Measurements from ENCODE around the gene CD83.
A peak's percentile ranks its signal among the peaks of the same experiment; 100 is the strongest.
"Not testable (repeated sequence)": the region's sequence is repeated elsewhere in the genome, so short reads cannot be mapped to it uniquely, and the experiment has no call there.

The CD83 gene, protein sequence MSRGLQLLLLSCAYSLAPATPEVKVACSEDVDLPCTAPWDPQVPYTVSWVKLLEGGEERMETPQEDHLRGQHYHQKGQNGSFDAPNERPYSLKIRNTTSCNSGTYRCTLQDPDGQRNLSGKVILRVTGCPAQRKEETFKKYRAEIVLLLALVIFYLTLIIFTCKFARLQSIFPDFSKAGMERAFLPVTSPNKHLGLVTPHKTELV

DNA sequence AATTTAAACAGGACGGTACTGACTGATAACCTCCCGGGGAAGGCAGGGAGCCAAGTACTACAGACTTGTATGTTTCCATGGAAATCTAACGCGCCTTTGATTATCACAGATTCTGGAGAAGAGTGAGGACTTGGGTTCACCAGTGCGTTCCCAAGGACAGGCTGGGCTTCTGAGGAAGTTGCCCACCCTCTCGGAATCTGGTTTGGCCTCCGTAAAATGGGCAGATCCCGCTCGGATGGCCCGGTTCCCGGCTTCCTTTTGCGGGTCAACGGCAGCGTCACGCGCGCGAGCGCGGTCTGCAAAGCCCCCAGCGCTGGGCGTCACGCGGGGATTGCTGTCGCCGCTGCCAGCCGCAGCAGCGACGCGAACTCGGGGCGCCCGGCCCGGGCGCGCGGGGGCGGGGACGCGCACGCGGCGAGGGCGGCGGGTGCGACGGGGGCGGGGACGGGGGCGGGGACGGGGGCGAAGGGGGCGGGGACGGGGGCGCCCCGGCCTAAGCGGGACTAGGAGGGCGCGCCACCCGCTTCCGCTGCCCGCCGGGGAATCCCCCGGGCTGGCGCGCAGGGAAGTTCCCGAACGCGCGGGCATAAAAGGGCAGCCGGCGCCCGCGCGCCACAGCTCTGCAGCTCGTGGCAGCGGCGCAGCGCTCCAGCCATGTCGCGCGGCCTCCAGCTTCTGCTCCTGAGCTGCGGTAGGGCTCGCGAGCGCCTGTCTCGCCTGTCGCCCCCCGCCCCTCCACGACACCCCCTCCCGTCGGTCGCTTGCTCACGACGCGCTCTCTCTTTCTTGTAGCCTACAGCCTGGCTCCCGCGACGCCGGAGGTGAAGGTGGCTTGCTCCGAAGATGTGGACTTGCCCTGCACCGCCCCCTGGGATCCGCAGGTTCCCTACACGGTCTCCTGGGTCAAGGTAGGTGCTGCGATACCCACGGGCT lies at the start of gene CD83:
Gene CD83 (plus strand): TSS at position 615 of the 933 bp plus-strand sequence. CDS start 40 bp downstream, at position 655.
- peak; percentile 71 for DNase-seq (ENCODE audit: low spot score)

GRCh38 chr6:14068133-14068532 lies 49.4 kb upstream of the CD83 start:
- no peak for DNase-seq (ENCODE audit: low spot score)

DNA sequence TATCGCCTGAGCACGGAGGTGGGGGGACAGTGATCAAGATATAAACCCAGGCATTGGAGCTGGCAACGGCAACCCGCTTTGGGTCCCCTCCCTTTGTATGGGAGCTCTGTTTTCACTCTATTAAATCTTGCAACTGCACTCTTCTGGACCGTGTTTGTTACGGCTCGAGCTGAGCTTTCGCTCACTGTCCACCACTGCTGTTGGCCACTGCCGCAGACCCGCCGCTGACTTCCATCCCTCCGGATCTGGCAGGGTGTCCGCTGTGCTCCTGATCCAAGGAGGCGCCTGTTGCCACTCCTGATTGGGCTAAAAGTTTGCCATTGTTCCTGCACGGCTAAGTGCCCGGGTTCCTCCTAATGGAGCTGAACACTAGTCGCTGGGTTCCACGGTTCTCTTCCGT lies 48.9 kb upstream of the CD83 start:
- no peak for DNase-seq (ENCODE audit: low spot score)

DNA sequence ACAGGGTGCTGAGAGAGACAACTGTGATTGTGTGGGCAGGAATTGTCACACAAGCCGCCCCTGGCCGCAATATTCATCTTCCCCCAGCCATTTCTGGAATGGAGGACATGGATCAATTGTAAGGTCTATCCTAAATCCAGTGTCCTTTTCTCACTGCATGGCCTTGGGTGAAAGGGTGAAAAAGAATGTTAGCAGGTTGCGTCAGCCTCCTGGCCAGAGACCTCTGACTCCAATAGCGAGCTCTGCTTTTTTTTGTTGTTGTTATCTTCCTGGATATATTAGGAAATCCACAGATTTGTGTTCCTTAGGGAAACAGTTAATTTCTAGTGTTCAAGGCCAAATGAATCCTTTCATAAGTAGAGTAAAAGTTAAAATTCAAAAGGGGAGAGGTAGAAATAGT lies 47.1 kb upstream of the CD83 start:
- no peak for DNase-seq (ENCODE audit: low spot score)

- no peak for DNase-seq (ENCODE audit: low spot score)
Measured at GRCh38 chr6:14072084-14072483, 45.5 kb upstream of the CD83 start.

GRCh38 chr6:14073561-14074354 lies 43.8 kb upstream of the CD83 start:
- DNase-seq (ENCODE audit: low spot score) = not testable (repeated sequence)

DNA sequence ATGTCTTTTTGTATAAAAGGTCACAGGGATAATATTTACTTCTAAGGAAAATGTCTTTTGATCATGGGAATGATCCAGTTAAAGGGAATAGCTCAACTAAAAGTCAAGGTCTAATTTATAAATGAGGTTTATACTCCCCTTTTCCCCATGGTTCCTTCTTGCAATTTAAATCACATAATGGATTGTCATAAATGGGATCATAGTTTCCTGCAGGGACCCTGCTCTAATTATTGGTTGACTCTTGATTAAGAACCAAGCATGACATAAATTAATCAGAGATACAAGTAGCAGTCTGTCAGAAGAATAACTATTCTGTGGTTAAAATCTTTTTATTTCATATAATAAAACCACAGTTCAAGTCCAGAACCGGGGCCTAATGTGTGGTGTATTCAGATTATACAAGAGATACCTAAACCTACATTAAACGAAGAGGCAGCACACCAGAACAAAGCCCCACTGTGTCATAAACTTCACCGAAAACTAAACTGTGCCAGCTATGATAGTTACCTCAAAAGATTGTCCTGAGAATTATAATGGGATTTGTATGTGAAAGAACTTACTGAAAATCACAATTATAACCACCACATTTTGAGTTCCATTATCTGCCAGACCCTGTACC lies 43.0 kb upstream of the CD83 start:
- no peak for DNase-seq (ENCODE audit: low spot score)

DNA sequence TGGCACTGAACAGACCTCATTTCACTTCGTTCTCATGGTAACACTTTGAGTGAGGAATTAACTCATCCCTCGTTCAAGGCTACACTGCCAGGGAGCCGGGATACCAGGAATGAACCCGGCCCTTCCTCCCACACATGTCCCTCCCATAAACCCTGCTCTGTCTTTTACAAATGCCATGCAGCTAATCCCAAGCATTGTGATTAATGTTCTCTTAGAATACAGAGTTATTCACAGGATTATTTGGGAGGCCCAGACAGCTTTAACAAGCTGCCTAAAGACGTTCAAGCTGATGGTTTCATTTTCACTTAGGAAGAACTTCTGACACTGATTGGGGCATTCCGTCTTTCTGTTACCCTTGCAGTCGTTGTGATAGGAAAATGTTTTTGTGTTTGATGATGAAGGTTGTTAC lies 42.5 kb upstream of the CD83 start:
- DNase-seq (ENCODE audit: low spot score) = peak; percentile 21

DNA sequence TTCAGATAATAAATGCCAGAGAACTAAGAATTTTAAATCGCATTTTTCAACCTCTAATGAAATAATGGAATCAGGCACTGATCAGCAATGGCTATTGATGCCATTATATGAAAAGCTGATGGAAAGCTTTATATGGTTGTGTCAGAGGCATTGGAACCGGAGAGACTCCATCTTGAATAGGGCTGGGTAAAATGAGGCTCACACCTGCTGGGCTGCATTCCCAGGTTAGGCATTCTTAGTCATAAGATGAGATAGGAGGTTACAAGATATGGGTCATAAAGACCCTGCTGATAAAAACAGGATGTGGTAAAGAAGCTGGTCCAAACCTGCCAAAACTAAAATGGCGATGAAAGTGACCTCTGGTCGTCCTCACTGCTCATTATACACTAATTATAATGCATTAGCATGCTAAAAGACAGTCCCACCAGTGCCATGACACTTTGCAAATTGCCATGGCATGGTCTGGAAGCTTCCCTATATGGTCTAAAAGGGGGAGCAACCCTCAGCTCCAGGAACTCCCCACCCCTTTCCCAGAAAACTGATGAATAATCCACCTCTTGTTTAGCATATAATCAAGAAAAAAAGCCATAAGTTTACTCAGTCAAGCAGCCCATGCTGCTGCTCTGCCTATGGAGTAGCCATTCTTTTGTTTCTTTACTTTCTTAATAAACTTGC lies 40.2 kb upstream of the CD83 start:
- no peak for DNase-seq (ENCODE audit: low spot score)

DNA sequence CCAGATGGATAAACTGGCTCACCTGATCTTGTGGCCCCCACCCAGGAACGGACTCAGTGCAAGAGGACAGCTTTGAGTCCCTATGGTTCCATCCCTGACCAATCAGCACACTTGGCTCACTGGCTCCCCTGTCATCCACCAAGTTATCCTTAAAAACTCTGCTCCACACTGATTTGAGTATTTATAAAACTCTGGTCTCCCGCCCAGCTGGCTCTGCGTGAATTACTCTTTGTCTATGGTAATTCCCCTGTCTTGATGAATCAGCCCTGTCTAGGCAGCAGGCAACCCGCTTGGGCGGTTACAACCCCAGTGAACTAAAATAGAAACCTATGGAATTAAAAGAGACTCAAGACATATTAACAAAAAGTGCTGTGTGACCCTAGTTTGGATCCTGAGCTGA lies 38.1 kb upstream of the CD83 start:
- DNase-seq (ENCODE audit: low spot score) = no peak

GRCh38 chr6:14079971-14080370 lies 37.6 kb upstream of the CD83 start:
- DNase-seq (ENCODE audit: low spot score) = no peak

- no peak for DNase-seq (ENCODE audit: low spot score)
Measured at GRCh38 chr6:14081126-14081525, 36.4 kb upstream of the CD83 start.

GRCh38 chr6:14082771-14083170 lies 34.8 kb upstream of the CD83 start:
- no peak for DNase-seq (ENCODE audit: low spot score)

DNA sequence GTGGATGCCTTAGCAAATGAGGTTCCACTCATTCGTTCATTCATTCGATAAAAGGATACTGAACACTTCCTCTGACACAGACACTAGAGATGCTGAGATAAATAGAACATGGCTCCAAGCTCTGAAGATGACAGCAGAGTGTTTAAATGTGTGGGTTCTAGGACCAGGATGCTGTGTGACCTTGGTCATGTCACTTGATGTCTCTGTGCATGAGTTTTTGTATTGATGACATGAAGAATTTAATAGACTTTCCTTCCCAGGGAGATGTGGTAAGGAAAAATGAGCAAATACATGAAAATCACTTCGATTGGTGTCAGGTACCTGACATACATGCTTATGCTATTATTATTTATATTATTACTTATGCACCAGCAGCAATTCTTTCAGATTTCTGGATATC lies 34.3 kb upstream of the CD83 start:
- no peak for DNase-seq (ENCODE audit: low spot score)

DNA sequence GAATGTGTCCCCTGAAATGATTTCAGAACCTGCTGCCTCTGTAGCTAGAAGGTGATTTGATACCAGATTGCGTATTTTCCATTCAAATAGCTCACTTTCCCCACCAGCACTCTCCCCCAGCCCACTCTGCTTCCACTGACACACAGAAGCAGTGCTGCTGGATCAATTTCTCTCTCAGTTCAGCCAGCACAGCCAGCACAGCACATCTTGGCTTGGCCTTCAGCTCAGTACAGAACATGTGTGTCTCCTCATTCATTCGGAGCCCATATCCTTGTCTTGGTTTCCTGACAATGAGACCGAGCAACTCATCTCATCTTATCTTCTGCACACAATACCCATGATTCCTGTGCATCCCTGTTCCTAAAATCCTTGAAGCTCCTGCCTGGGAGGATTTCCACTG lies 33.8 kb upstream of the CD83 start:
- DNase-seq (ENCODE audit: low spot score) = no peak

DNA sequence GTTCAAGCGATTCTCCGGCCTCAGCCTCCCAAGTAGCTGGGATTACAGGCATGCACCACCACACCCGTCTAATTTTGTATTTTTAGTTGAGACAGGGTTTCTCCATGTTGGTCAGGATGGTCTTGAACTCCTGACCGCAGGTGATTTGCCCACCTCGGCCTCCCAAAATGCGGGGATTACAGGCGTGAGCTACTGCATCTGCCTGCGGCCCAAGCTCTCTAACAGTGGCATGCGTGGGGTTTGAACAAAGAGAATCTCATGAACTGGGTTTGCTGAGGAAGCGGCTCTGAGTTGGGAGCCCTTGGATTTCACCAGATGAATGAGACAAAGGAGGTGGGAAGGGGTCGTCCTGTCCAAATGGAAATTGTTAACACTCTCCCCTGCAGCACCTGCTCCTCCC lies 33.2 kb upstream of the CD83 start:
- no peak for DNase-seq (ENCODE audit: low spot score)

DNA sequence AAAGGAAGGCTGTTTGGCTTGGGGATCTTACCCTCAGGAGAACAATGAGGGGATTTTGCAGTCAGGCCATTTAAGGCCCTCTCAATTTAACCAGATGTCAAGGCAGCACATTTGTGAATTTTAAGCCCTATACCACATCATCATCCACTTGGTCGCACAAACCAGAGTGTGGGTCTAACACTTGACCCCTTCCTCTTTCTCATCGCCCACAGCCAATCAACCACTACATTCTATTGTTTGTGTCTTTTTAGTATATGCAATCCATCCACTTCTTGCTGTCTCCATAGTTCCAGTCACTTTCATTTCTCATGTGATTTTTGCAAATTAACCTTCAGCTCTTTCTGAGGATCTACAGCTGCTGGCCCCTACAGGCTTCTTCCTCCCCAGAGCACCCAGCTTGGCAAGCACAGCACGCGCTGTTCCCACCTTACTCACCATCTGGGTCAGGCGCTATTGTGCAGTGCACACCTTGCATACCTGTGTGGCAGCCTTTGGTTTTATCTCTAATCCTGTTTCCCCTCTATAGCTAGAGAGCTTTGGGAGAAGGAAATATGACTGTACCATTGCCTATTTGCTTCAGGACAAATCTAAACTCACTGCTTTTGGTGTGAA lies 32.3 kb upstream of the CD83 start:
- DNase-seq (ENCODE audit: low spot score) = no peak

GRCh38 chr6:14086701-14087100 lies 30.9 kb upstream of the CD83 start:
- DNase-seq (ENCODE audit: low spot score) = peak; percentile 9

- no peak for DNase-seq (ENCODE audit: low spot score)
Measured at GRCh38 chr6:14088600-14089192, 28.9 kb upstream of the CD83 start.

DNA sequence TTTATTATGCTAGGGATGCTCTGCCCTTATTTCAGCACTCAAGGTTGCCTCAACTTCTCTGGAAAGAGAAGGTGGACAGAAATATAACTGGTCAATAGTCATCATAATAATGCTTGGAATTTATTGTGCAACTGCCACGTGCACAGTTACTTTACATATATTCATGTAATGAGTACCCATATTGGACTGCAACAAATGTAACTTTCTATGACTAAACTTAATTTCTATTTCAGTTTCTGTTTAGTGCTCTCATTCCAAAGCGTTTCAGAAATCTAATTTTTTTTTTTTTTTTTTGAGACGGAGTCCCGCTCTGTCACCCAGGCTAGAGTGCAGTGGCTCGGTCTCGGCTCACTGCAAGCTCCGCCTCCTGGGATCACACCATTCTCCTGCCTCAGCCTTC lies 28.3 kb upstream of the CD83 start:
- no peak for DNase-seq (ENCODE audit: low spot score)
